ENCODE results near the gene MSI1. TPM values are rescaled to one million over a fixed set of nuclear protein-coding genes. Genes with fewer than 3 reads are reported as not detected.

The MSI1 gene
- total and polyA plus RNA-seq, 7 experiments from 2014 or later = not detected

GRCh38 chr12:120406553-120406952, 37.6 kb upstream of the MSI1 start:
- CTCF ChIA-PET = no interaction called here
- no peaks in the 10 kb centered on the region for H3K36me3 ChIP-seq (ENCODE audit: control insufficient read depth in 2 of 3, insufficient read depth in 3 of 3, low read length in 3 of 3)
- no peaks in the 10 kb centered on the region for H3K27me3 ChIP-seq (ENCODE audit: control insufficient read depth in 2 of 2, insufficient read depth in 2 of 2, low read length in 2 of 2)
- no peaks in the 10 kb centered on the region for H3K9me3 ChIP-seq (ENCODE audit: control insufficient read depth in 2 of 3, low read length in 3 of 3)
- Mint-ChIP-seq H3K27ac (no peak overlapping the region), H3K4me1 (peaks cover 0 to 3% (median 0%) of the 10 kb centered on the region in 7 donors), H3K36me3 (no peaks in the 10 kb centered on the region), H3K9me3 (no peaks in the 10 kb centered on the region), H3K27me3 (peaks cover 0 to 11% (median 2%) of the 10 kb centered on the region in 5 donors), H3K4me3 (no peak overlapping the region)
- no peak overlapping the region for H3K27ac ChIP-seq (ENCODE audit: low read depth, low read length)
- intact Hi-C loops (cut with micrococcal nuclease) = no loop called here
- H3K4me1 ChIP-seq (ENCODE audit: control insufficient read depth in 2 of 2, insufficient read depth in 2 of 2, low read length in 2 of 2) = no peaks in the 10 kb centered on the region
- ATAC-seq (no peak), DNase-seq (no peak)
- H3K4me3 ChIP-seq (ENCODE audit: low read length) = no peak overlapping the region
- POLR2A ChIA-PET = no interaction called here

- Mint-ChIP-seq H3K4me1 (peaks cover 0 to 3% (median 0%) of the 10 kb centered on the region in 7 donors), H3K27me3 (peaks cover 0 to 11% (median 2%) of the 10 kb centered on the region in 5 donors), H3K27ac (no peak overlapping the region), H3K9me3 (no peaks in the 10 kb centered on the region), H3K36me3 (no peaks in the 10 kb centered on the region), H3K4me3 (no peak overlapping the region)
- no peak overlapping the region for H3K4me3 ChIP-seq (ENCODE audit: low read length)
- ChIA-PET POLR2A (no interaction called here), CTCF (no interaction called here)
- DNase-seq (no peak), ATAC-seq (no peak)
- H3K27me3 ChIP-seq (ENCODE audit: control insufficient read depth in 2 of 2, insufficient read depth in 2 of 2, low read length in 2 of 2) = no peaks in the 10 kb centered on the region
- no peaks in the 10 kb centered on the region for H3K36me3 ChIP-seq (ENCODE audit: control insufficient read depth in 2 of 3, insufficient read depth in 3 of 3, low read length in 3 of 3)
- H3K27ac ChIP-seq (ENCODE audit: low read depth, low read length) = no peak overlapping the region
- H3K9me3 ChIP-seq (ENCODE audit: control insufficient read depth in 2 of 3, low read length in 3 of 3) = no peaks in the 10 kb centered on the region
- intact Hi-C loops (cut with micrococcal nuclease) = no loop called here
- H3K4me1 ChIP-seq (ENCODE audit: control insufficient read depth in 2 of 2, insufficient read depth in 2 of 2, low read length in 2 of 2) = no peaks in the 10 kb centered on the region
These were observed 37.1 kb upstream of the MSI1 start for GRCh38 chr12:120406069-120406468.

GRCh38 chr12:120404271-120404670, 35.3 kb upstream of the MSI1 start:
- H3K4me1 ChIP-seq (ENCODE audit: control insufficient read depth in 2 of 2, insufficient read depth in 2 of 2, low read length in 2 of 2) = no peaks in the 10 kb centered on the region
- DNase-seq (peak in 1 of 9 donors; percentile 8), ATAC-seq (no peak)
- no peak overlapping the region for H3K27ac Mint-ChIP-seq
- H3K9me3 ChIP-seq (ENCODE audit: control insufficient read depth in 2 of 3, low read length in 3 of 3) = no peaks in the 10 kb centered on the region
- peaks cover 4 to 24% (median 11%) of the 10 kb centered on the region in 5 donors for H3K27me3 Mint-ChIP-seq
- H3K36me3 Mint-ChIP-seq = no peaks in the 10 kb centered on the region
- H3K4me3 Mint-ChIP-seq = no peak overlapping the region
- POLR2A ChIA-PET = no interaction called here
- no peaks in the 10 kb centered on the region for H3K27me3 ChIP-seq (ENCODE audit: control insufficient read depth in 2 of 2, insufficient read depth in 2 of 2, low read length in 2 of 2)
- no peaks in the 10 kb centered on the region for H3K9me3 Mint-ChIP-seq
- H3K27ac ChIP-seq (ENCODE audit: low read depth, low read length) = no peak overlapping the region
- CTCF ChIA-PET = no interaction called here
- H3K4me1 Mint-ChIP-seq = peaks cover 0 to 3% (median 0%) of the 10 kb centered on the region in 7 donors
- no peak overlapping the region for H3K4me3 ChIP-seq (ENCODE audit: low read length)
- intact Hi-C loops (cut with micrococcal nuclease) = no loop called here
- H3K36me3 ChIP-seq (ENCODE audit: control insufficient read depth in 2 of 3, insufficient read depth in 3 of 3, low read length in 3 of 3) = no peaks in the 10 kb centered on the region

DNA sequence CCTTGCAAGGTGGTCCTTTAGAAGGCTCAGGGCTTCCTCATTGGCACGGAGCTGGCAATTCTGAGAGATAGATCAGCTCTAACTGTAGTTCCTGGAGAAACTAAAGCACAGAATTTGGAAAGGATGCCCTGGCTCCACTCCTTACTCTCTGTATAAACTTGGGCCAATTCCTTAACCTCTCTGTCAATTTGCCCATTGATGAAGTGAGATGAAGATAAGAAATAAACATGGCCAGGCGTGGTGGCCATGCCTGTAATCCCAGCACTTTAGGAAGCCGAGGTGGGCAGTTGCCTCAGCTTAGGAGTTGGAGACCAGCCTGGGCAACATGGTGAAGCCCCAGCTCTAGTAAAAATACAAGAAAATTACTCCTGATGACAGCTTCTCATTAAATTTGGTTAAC, 34.9 kb upstream of the MSI1 start:
- H3K9me3 Mint-ChIP-seq = no peaks in the 10 kb centered on the region
- peaks cover 4 to 24% (median 11%) of the 10 kb centered on the region in 5 donors for H3K27me3 Mint-ChIP-seq
- intact Hi-C loops (cut with micrococcal nuclease) = no loop called here
- H3K4me3 Mint-ChIP-seq = no peak overlapping the region
- H3K4me1 Mint-ChIP-seq = peaks cover 0 to 3% (median 0%) of the 10 kb centered on the region in 7 donors
- DNase-seq = no peak
- Histone ChIP-seq H3K9me3 (ENCODE audit: control insufficient read depth in 2 of 3, low read length in 3 of 3) (no peaks in the 10 kb centered on the region), H3K27me3 (ENCODE audit: control insufficient read depth in 2 of 2, insufficient read depth in 2 of 2, low read length in 2 of 2) (no peaks in the 10 kb centered on the region), H3K36me3 (ENCODE audit: control insufficient read depth in 2 of 3, insufficient read depth in 3 of 3, low read length in 3 of 3) (no peaks in the 10 kb centered on the region), H3K4me3 (ENCODE audit: low read length) (no peak overlapping the region), H3K27ac (ENCODE audit: low read depth, low read length) (no peak overlapping the region), H3K4me1 (ENCODE audit: control insufficient read depth in 2 of 2, insufficient read depth in 2 of 2, low read length in 2 of 2) (no peaks in the 10 kb centered on the region)
- no peaks in the 10 kb centered on the region for H3K36me3 Mint-ChIP-seq
- H3K27ac Mint-ChIP-seq = no peak overlapping the region
- ChIA-PET POLR2A (no interaction called here), CTCF (interaction anchor here (0.6 kb wide), 1 partner anchor 866 kb away, joined by 4 read pairs; no protein-coding TSS in a partner anchor)
- ATAC-seq = no peak

GRCh38 chr12:120402217-120402616, 33.3 kb upstream of the MSI1 start:
- H3K36me3 ChIP-seq (ENCODE audit: control insufficient read depth in 2 of 3, insufficient read depth in 3 of 3, low read length in 3 of 3) = no peaks in the 10 kb centered on the region
- no peaks in the 10 kb centered on the region for H3K4me1 ChIP-seq (ENCODE audit: control insufficient read depth in 2 of 2, insufficient read depth in 2 of 2, low read length in 2 of 2)
- intact Hi-C loops (cut with micrococcal nuclease) = no loop called here
- ChIA-PET CTCF (no interaction called here), POLR2A (no interaction called here)
- H3K27me3 ChIP-seq (ENCODE audit: control insufficient read depth in 2 of 2, insufficient read depth in 2 of 2, low read length in 2 of 2) = peaks cover 0 to 5% of the 10 kb centered on the region in 2 donors
- Mint-ChIP-seq H3K4me1 (peaks cover 0 to 3% (median 0%) of the 10 kb centered on the region in 7 donors), H3K4me3 (no peak overlapping the region), H3K9me3 (no peaks in the 10 kb centered on the region), H3K36me3 (no peaks in the 10 kb centered on the region), H3K27me3 (peaks cover 8 to 29% (median 11%) of the 10 kb centered on the region in 5 donors), H3K27ac (no peak overlapping the region)
- H3K4me3 ChIP-seq (ENCODE audit: low read length) = no peak overlapping the region
- no peaks in the 10 kb centered on the region for H3K9me3 ChIP-seq (ENCODE audit: control insufficient read depth in 2 of 3, low read length in 3 of 3)
- H3K27ac ChIP-seq (ENCODE audit: low read depth, low read length) = no peak overlapping the region
- no peak for ATAC-seq
- no peak for DNase-seq

- intact Hi-C loops (cut with micrococcal nuclease) = no loop called here
- Mint-ChIP-seq H3K4me1 (peaks cover 0 to 4% (median 0%) of the 10 kb centered on the region in 7 donors), H3K27ac (no peak overlapping the region), H3K36me3 (no peaks in the 10 kb centered on the region), H3K9me3 (no peaks in the 10 kb centered on the region), H3K27me3 (peaks cover 16 to 42% (median 27%) of the 10 kb centered on the region in 5 donors), H3K4me3 (no peak overlapping the region)
- H3K27ac ChIP-seq (ENCODE audit: low read depth, low read length) = no peak overlapping the region
- POLR2A ChIA-PET = no interaction called here
- H3K4me3 ChIP-seq (ENCODE audit: low read length) = no peak overlapping the region
- no peak for ATAC-seq
- no peaks in the 10 kb centered on the region for H3K36me3 ChIP-seq (ENCODE audit: control insufficient read depth in 2 of 3, insufficient read depth in 3 of 3, low read length in 3 of 3)
- H3K4me1 ChIP-seq (ENCODE audit: control insufficient read depth in 2 of 2, insufficient read depth in 2 of 2, low read length in 2 of 2) = no peaks in the 10 kb centered on the region
- CTCF ChIA-PET = no interaction called here
- no peak for DNase-seq
- H3K27me3 ChIP-seq (ENCODE audit: control insufficient read depth in 2 of 2, insufficient read depth in 2 of 2, low read length in 2 of 2) = peaks cover 0 to 5% of the 10 kb centered on the region in 2 donors
- H3K9me3 ChIP-seq (ENCODE audit: control insufficient read depth in 2 of 3, low read length in 3 of 3) = no peaks in the 10 kb centered on the region
These were observed 30.6 kb upstream of the MSI1 start for GRCh38 chr12:120399531-120399930.

DNA sequence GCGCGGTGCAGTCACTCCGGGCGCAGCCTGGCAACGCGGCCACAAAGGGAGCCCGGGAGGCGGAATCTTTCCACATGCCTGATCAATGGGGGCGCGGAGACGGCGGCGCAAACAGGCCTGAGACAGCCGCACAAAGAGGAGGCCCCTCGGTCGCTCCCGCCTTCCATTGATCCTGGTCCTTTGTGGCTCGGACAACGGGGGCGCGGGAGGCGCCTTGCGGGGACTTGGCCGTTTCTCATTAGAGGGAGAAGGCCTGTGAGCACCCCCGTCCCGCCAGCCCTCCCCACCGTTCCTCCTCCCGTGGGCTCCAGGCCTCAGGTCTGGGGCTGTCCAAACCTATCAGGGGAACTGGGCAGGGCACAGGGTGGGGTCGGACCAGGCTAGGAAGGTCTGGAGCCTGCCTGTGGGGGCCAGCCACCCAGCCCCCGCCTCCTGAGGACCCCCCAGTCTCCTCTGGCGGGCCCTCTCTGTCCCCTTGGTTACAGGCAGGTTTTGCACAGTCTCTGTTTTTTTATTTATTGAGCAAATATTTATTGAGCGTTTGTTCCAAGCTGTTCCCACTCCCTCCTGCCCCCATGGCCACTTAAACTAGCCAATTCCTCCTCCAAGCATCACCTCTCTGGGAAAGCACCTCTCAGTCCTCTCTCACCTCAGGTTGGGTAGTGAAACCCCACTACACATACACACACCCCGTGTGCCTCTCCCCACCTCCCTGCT, 29.0 kb upstream of the MSI1 start:
- no peaks in the 10 kb centered on the region for H3K36me3 Mint-ChIP-seq
- intact Hi-C loops (cut with micrococcal nuclease) = no loop called here
- ChIA-PET CTCF (no interaction called here), POLR2A (no interaction called here)
- H3K4me1 ChIP-seq (ENCODE audit: control insufficient read depth in 2 of 2, insufficient read depth in 2 of 2, low read length in 2 of 2) = no peaks in the 10 kb centered on the region
- H3K4me3 Mint-ChIP-seq = no peak overlapping the region
- H3K4me3 ChIP-seq (ENCODE audit: low read length) = no peak overlapping the region
- H3K27ac Mint-ChIP-seq = no peak overlapping the region
- H3K27me3 Mint-ChIP-seq = peaks cover 16 to 42% (median 31%) of the 10 kb centered on the region in 5 donors
- DNase-seq = no peak
- H3K27me3 ChIP-seq (ENCODE audit: control insufficient read depth in 2 of 2, insufficient read depth in 2 of 2, low read length in 2 of 2) = peaks cover 0 to 5% of the 10 kb centered on the region in 2 donors
- H3K27ac ChIP-seq (ENCODE audit: low read depth, low read length) = no peak overlapping the region
- no peak for ATAC-seq
- no peaks in the 10 kb centered on the region for H3K9me3 Mint-ChIP-seq
- H3K36me3 ChIP-seq (ENCODE audit: control insufficient read depth in 2 of 3, insufficient read depth in 3 of 3, low read length in 3 of 3) = no peaks in the 10 kb centered on the region
- no peaks in the 10 kb centered on the region for H3K9me3 ChIP-seq (ENCODE audit: control insufficient read depth in 2 of 3, low read length in 3 of 3)
- peaks cover 0 to 2% (median 0%) of the 10 kb centered on the region in 7 donors for H3K4me1 Mint-ChIP-seq

Data from naive thymus-derived CD4-positive, alpha-beta T cell (primary cell).